Prostate gland (tissue), 2 donors: Measurements from ENCODE around the gene FAM89B.

Source experiments
- CTCF ChIP-seq, 4 experiments: fragments of 200-600 bp in 2 of 4; fragments of 450-650 bp in 2 of 4; sonication (generic) in 2 of 4; IDR thresholded peaks; 1 replicate in 3 of 4; 2 replicates in 1 of 4; pipeline ENCODE4 v1.5.1; 2016 to 2019; ENCODE audit warnings: antibody characterized with exemption in 4 of 4, mild to moderate bottlenecking in 2 of 4, moderate library complexity in 2 of 4
- POLR2A ChIP-seq: fragments of 450-650 bp; IDR thresholded peaks from one replicate; pipeline ENCODE4 v1.6.1; 2016; ENCODE audit warnings: antibody characterized with exemption, mild to moderate bottlenecking
- POLR2AphosphoS5 ChIP-seq: sonication (generic); formaldehyde crosslinking; IDR thresholded peaks from one replicate; pipeline ENCODE4 v1.6.1; 2017; ENCODE audit warnings: antibody characterized with exemption

DNA sequence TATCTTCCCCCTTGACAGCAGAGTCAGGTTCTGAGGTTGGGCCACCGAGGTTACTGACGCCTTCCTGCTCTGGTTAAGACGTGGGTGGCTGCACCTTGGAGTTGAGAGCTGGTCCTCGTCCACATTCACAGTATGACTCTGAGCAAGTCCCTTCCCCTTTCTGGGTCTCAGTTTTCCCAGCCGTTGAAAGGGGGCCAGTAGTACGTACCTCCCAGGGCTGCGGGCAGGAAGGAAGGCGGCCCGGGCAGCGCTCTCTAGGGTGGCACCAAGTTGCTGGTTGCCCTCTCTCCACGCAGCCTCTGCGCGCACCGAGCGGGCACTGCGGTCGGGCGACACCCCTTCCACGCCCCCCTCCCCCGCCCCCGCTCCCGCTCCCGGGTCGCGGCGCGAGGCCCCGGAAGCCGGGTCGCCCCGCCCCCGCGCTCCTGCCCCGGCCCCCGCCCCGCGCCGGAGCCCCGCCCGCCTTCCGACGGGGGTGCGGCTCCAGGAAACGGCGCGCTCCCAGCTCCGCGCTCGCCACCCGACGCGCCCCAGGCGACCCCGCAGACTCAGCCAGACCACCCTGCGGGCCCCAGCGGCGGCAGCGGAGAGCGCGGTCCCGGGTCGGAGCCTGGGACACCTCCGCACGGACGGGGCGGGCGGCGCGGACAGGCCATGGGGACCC, 3.4 kb downstream of the FAM89B start, which contains the start of gene EHBP1L1:
- TF ChIP-seq CTCF (IDR thresholded peaks at IDR 0.05): no peak
- no peak for TF ChIP-seq POLR2AphosphoS5
- peak; percentile 47 for TF ChIP-seq POLR2A
